Dermis microvascular lymphatic vessel endothelial cell (primary cell): ENCODE data around the gene HSPBAP1. TPM values are rescaled to one million over a fixed set of nuclear protein-coding genes. Genes with fewer than 3 reads are reported as not detected.
"Not testable (repeated sequence)": the region's sequence is repeated elsewhere in the genome, so short reads cannot be mapped to it uniquely, and the experiment has no call there.

Experiments used
- DNase-seq, 2 donors: peaks; one replicate each; pipeline versions ENCODE4 v3.0.0 to v3.0.0-alpha.2; 2010; ENCODE audit warnings: low read depth in 2 of 2
- total RNA-seq: library from RNA; depleted of rRNA; stranded (reverse); fragments of >200 nt; gene quantifications from 2 replicates; pipeline ENCODE4 v1.2.1, GENCODE V29; 2014

The HSPBAP1 gene
- total RNA-seq, 1 donor from 2014 or later = 7.2 TPM

DNA sequence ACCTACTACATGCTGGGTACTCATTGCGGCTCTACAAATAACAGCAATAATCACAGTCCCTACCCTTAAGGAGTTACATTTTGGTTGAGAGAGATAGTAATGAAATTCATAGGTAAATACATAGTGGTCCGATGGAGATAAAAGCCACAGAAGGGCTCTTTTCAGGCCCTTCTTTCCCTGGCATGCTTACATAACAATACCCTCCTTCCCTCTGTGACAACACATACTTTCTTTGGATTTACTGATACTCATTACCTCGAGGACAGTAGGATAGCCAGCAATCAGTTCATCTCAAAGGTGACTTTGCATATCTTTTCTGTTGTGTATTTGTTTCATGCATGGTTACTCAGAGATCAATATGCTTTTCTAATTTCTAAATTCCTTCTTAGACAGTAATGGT is 54.5 kb downstream of the HSPBAP1 start:
- no peak for DNase-seq

DNA sequence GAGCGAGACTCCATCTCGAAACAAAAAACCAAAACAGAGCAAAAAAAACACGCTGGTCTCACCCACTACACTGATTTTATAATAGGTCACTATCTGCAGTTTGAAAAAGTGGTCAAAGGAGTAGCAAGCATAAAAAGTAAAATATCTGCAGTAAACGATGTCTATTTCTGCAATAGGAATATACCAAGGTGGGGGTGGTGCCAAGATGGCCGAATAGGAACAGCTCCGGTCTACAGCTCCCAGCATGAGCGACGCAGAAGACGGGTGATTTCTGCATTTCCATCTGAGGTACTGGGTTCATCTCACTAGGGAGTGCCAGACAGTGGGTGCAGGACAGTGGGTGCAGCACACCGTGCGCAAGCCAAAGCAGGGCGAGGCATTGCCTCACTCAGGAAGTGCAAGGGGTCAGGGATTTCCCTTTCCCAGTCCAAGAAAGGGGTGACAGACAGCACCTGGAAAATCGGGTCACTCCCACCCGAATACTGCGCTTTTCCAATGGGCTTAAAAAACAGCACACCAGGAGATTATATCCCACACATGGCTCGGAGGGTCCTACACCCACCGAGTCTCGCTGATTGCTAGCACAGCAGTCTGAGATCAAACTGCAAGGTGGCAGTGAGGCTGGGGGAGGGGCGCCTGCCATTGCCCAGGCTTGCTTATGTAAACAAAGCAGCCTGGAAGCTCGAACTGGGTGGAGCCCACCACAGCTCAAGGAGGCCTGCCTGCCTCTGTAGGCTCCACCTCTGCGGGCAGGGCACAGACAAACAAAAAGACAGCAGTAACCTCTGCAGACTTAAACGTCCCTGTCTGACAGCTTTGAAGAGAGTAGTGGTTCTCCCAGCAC is 60.7 kb downstream of the HSPBAP1 start:
- DNase-seq = not testable (repeated sequence)

DNA sequence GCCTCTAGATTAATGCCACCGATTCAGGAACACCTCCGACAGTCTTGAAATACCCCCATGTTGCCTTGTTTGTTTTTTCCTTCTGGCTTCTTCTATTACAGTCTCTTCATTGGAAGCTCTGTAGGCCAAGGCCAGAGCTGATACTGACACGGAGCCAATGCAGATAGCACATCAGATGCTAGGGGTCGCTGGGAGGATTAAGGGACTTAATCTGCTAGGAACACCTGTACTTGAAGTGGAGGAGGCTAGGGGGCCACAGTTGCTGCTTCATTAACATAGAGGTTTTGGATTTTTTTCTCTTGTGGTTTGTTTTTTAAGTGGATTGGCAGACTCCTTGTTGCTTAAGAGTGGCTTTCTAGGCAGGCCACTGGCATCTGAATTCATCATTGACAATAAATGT is 63.4 kb downstream of the HSPBAP1 start:
- no peak for DNase-seq

DNA sequence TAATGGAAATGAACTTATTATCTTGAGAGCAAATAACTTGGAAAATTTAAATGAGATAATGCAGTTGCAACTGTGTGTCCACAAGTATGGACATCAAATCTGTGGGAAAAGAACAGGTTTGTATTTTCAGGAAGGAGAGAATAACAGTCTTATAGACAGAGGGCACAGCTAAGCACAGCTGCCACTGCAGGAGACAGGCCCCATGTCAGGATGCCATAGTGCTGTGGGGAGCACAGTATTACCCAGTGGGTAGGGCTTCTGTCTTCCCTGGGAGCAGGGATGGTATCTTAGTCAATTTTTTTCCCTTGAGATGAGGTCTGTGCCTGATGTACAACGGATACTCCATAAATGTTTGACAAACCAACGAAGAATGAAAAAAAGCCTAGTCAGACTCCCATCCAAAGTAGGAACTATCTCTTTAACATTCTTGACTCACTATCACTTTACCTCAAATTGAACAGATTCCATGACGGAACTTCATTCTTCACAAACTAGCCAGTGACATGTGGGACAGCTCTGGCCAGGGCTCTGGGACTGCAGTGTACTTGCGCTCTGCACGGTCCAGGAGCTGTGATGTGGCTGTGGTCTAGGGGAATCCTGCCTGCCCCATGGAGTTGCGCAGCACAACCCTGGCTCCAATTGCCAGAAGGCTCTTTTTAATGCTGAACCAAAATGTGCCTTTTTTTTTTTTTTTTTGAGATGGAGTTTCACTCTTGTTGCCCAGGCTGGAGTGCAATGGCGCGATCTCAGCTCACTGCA is 64.7 kb downstream of the HSPBAP1 start:
- no peak for DNase-seq

DNA sequence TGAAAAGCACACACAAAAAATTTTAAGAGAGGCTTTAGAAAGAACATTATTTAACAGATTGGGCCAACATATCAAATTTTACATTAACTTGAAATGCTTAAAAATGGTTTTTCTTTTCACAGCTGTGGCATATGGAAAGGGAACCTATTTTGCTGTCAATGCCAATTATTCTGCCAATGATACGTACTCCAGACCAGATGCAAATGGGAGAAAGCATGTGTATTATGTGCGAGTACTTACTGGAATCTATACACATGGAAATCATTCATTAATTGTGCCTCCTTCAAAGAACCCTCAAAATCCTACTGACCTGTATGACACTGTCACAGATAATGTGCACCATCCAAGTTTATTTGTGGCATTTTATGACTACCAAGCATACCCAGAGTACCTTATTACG is 65.4 kb downstream of the HSPBAP1 start:
- DNase-seq = no peak

DNA sequence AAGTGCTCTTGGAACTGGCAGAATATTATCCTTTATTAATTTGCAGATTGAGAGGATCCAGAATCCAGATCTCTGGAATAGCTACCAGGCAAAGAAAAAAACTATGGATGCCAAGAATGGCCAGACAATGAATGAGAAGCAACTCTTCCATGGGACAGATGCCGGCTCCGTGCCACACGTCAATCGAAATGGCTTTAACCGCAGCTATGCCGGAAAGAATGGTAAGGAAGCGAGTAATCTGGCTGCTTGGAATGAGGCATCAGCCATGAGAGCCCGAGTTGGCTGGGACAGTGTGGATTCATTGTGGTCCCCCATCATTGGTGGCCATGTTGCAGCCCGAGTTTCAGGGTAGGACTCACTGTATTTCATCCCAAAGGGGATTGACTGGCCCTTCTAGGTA is 65.9 kb downstream of the HSPBAP1 start:
- no peak for DNase-seq

DNA sequence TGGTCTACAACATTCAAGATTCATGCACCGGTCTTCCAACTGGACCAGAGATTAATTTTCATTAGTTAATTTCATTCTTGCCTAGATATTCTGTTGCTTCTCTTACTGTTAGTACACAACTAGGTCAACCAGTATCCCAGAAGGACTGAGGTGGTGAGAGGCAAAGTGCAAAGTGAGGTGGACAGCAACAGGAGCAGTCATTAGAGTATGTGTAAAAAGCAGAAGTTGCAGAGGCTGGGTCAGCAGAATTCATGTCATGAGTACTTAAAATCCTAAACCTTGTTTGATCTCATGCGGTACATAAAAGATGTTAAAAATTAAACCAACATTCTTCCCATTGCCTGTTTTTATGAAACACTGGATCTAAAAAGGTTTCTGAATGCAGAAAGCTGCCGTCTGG is 66.3 kb downstream of the HSPBAP1 start:
- DNase-seq = no peak

DNA sequence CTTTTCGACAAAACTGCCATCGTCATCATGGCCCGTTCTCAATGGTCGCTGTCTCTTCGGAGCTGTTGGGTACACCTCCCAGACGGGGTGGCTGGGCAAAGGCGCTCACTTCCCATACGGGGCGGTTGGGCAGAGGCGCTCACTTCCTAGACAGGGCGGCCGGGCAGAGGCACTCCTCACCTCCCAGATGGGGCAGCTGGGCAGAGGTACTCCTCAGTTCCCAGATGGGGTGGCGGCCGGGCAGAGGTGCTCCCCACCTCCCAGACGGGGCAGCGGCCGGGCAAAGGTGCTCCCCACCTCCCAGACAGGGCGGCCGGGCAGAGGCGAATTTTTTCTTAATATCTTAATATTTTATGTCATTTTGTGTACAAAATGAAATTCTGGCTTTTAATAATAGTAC is 68.5 kb downstream of the HSPBAP1 start:
- no peak for DNase-seq

DNA sequence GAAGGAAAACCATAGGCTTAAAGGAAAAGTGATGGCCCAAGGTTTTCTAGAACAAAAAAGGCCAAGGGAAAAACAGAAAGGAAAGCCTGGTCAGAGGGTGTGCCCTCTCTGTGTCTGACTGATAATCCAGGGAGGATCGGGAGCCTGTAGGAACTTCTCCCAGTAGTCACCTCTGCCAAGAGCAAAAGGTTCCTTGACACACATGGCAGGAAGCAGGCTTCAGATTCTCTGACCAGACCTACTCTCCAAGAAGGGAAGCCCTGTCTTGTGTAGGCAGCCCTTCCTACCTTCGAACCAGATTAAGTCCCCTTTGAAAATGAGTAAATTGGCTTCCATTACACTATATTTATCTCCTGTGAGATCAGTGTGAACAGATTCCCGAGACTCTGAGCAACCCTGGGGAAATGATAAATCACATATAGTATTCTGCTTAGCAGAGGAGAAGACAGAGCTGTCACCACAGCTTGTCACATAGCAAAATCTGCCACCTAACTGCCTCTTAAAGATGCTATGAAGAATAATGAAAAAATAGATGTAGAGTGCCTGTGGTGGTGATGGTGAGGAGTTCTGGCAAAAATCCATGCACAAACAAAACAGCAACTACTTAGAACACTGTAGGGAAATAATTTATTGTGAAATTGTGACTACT is 74.2 kb downstream of the HSPBAP1 start:
- no peak for DNase-seq

DNA sequence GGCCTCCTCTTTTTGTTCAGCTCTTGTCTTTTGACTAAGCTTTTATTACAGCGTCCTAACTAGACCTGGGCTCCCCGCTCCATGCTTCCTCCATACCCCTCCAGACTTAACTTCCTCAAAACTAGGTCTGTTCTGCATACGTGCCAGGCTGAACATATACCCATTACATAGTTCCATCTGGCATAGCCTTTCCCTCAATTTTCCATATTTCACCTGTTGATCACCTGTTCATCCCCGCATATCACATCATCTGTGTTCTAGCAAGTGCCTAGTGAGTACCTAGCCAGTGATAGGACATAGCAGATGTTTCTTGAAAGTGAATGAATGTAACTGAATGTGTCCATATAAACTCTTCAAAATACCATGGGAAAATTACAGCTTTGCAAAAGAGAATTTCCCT is 77.0 kb downstream of the HSPBAP1 start:
- DNase-seq = no peak

DNA sequence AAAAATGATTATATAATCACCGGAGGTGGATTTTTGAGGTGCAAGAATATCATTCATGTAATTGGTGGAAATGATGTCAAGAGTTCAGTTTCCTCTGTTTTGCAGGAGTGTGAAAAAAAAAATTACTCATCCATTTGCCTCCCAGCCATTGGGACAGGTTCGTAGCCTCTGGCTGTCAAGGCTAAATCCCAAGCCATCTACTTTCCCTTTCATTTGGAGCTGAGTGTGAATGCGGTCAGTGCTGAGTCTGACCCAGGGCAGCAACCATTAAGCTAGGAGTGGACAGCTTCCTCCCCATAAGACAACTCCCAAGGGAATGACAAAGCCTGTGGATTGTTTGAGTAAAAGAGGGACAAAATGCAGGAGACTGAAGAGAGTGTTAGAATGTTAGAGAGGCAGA is 79.4 kb downstream of the HSPBAP1 start:
- DNase-seq = peak; percentile 63 to 66

DNA sequence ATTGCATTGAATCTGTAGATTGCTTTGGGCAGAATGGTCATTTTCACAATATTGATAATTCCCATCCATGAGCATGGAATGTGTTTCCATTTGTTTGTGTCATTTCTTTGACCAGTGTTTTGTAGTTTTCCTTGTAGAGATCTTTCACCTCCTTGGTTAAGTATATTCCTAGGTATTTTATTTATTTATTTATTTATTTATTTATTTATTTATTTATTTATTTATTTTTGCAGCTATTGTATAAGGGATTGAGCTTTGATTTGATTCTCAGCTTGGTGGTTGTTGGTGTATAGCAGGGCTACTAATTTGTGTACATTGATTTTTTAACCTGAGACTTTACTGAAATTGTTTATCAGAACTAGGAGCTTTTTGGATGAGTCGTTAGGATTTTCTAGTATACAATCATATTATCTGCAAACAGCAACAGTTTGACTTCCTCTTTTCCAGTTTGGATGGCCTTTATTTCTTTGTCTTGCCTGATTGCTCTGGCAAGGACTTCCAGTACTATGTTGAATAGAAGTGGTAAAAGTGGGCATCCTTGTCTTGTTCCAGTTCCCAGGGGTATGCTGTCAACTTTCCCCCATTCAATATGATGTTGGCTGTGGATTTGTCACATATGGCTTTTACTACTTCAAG is 82.9 kb downstream of the HSPBAP1 start:
- DNase-seq = not testable (repeated sequence)

DNA sequence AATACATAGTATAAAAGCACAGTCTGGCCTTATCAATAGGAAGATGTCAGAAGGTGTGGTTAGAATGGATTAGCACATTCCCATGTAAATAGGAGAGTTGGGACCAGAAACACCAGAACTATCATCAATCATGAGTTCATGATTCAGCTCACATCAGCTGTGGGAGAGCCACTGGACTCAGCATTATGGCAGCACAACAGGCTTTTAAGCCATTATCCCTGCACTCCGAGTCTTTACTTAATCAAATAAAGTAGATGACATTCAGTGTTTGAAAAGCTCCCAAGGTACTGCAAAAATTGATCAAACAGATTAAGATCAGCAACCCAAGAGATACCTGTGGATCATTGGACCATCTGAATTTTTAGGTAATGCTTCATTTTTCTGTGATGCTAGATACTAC is 88.3 kb downstream of the HSPBAP1 start:
- DNase-seq = no peak

DNA sequence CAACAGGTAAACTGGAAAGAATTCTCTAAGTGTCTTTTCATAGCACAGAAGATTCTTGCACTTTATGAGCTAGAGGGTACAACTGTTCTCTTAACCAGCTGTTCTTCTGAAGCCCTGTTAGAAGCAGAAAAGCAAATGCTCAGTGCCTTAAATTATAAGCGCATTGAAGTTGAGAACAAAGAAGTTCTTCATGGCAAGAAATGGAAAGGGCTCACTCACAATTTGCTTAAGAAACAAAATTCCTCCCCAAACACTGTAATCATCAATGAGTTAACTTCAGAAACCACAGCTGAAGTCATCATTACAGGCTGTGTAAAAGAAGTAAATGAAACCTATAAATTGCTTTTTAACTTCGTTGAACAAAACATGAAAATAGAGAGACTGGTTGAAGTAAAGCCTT is 93.4 kb downstream of the HSPBAP1 start:
- no peak for DNase-seq

DNA sequence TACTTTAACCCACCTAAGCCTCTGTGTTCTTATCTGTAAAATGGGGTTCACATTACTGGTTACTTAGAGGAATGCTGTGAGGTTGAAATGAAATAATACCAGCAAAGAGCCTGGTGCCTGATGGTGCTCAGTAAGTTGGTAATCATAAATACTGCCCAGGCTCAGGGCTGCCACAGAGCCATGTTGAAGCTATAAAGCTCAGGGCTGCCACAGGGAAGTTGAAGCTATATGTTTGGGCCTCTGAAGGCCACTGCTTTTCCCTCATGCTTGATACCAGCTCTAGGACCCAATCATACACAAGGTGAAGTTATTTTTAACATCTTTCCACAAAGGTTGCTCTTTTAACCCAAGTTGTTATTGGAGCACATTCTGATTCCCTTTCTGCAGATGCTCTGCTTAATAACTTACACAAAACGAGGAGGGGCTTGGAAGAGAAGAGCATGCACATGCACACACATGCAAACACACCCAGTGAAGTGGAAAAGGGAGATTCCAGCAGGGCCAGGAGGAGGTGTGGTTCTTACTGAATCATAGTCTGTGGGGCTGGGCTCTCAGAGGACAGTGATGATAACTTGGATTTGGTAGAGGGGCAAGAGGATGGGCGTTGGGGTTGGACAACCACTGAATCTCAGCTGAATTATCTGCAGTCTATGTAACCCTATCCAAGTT is 95.5 kb downstream of the HSPBAP1 start:
- DNase-seq = no peak

DNA sequence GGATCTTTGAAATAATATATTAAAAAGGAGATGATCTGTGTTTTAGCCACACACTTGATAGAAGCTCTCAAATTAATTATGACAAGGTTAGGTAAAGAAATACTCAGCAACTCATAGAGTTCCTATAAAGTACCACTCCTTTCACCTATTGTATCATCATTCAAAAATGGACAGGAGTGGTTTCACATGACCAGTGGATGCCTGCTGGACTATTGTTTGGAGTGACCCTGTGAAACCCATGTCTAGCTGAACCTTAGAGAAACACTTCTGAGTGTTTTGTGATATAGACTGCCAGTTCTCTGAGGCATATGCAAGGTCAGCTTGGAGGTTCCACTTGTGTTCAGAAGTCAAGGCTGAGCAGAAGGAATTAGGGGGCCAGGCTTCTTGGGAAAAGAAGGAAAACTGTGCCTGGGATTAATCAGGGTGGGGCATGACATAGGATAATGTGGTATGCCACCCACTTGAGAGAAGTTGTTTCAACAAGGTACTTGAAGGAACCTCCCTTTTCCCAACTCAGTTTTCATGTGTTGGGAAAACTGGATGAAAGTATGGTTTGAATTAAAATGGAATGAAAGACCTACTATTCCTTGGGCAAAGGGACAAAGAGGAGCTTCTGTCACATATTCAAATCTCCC is 97.6 kb downstream of the HSPBAP1 start:
- no peak for DNase-seq

DNA sequence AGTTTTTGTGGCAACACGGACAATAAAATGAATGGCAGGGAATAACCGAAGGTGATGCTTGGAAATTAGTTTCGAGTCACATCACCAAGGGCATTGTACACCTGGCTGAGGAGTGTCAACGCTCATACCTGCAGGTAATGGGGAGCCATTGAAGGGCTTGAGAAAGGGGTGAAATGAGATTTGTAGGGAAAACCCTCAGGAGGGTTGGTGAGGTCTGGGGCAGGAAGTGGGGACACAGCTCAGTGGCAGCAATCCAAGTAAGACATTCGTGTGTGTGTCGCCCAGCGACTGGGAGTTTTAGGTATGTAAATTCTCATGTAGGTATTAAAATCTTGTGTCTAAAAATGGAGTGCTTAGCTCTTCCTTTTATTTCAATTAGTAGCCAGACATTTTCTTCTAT is 98.7 kb downstream of the HSPBAP1 start:
- no peak for DNase-seq

DNA sequence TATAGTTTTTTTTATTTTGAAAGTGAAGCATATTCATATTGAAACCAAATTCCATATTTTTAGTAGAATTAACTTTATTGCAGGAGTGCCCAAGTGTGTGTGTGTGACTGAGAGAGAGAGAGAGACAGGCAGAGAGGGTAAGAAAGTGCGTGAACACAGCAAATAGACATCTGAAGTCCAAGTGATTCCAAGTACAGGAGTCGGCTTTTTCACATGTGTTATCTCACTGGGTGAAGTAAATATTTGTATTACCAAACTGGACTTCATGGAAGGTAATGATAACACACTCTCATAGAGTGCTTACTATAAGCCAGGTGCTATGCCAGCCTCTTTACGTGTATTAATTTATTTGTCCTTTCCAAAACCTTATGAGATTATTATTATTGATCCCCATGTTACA is 101.0 kb downstream of the HSPBAP1 start:
- no peak for DNase-seq

DNA sequence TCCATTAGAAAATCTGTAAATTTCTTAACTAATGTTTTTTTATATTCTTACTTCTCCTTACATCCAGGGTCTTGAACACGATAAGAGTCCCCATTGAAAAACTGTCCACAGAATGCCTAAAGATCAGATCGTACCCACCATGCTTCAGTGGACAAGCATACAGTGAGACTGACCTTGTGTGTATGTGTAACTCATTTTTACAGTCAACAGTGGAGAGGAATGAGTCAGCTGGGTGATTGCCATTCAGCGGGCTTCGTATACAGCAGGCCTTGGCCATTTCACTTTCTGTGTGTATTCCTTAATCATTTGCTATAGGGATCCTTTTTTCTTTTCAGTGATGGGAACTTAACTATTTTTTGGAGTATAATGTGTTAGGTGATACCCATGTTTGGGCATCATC is 102.4 kb downstream of the HSPBAP1 start:
- peak in 1 of 2 donors; percentile 7 for DNase-seq

DNA sequence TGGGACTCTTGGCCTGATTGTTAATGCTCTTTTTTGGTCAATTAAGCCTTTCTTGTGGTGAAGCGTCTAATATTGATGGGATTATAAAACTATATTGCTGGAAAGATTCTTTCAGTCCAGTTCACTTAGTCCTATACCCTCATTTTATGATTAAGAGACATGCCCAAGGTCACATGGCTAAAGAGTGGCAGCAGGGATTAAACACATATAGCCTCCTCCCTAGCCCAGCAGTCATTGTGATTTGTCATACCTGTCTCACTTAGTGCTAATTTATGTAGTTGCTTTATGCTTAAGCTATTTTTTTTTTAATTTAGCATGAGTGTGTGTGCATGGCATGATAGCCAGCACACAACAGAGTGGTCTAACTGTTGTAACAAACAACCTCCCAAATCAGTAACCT is 103.5 kb downstream of the HSPBAP1 start:
- DNase-seq = no peak
